Activated T-helper 1 cell treated with anti-CD3 and anti-CD28 coated beads, Interleukin-12 subunit alpha, Interleukin-12 subunit beta, Interleukin-2, Interleukin-4 antibody, amounts not matched to agents 30 ng/mL and 10 ng/mL and 1 ng/mL, durations not matched to agents 14 hours and 24 hours and 36 hours (primary cell): Measurements from ENCODE around the gene FKBP15. TPM values are rescaled to one million over a fixed set of nuclear protein-coding genes. Genes with fewer than 3 reads are reported as not detected.
"Not testable (repeated sequence)": the region's sequence is repeated elsewhere in the genome, so short reads cannot be mapped to it uniquely, and the experiment has no call there.

Experiments used
- DNase-seq: peaks from one replicate; pipeline ENCODE4 v3.0.0; 2021; ENCODE audit warnings: low spot score
- H3K27ac Mint-ChIP-seq: one replicate; pipeline ENCODE4 v1.8.0; 2021; ENCODE audit warnings: mild to moderate bottlenecking, mixed read lengths
- H3K27me3 Mint-ChIP-seq: one replicate; pipeline ENCODE4 v1.8.0; 2022; ENCODE audit warnings: mild to moderate bottlenecking, moderate library complexity, mixed read lengths; ENCODE audit not compliant: insufficient read depth
- H3K36me3 Mint-ChIP-seq: one replicate; pipeline ENCODE4 v1.8.0; 2021; ENCODE audit warnings: low read depth, mixed read lengths
- H3K4me1 Mint-ChIP-seq: one replicate; pipeline ENCODE4 v1.8.0; 2021; ENCODE audit warnings: low read depth, mixed read lengths
- H3K4me3 Mint-ChIP-seq: one replicate; pipeline ENCODE4 v1.8.0; 2021; ENCODE audit warnings: mild to moderate bottlenecking, moderate library complexity, mixed read lengths
- H3K9me3 Mint-ChIP-seq: one replicate; pipeline ENCODE4 v1.8.0; 2021; ENCODE audit warnings: mixed read lengths
- intact Hi-C: fragments of 100-400 bp; cut with micrococcal nuclease; formaldehyde crosslinking; loops from one replicate; pipeline ENCODE4 v1.15.1; 2024
- total RNA-seq: library from RNA; stranded (reverse); gene quantifications from 2 replicates; pipeline ENCODE4 v1.2.3, GENCODE V29; 2022

Gene FKBP15
- total RNA-seq, 1 donor from 2014 or later: 34.9 TPM

GRCh38 chr9:113148781-113149510 lies 72.1 kb downstream of the FKBP15 start:
- Mint-ChIP-seq H3K36me3 (no peaks in the 10 kb centered on the region), H3K9me3 (no peaks in the 10 kb centered on the region), H3K4me1 (peaks cover 19% of the 10 kb centered on the region), H3K27ac (no peak overlapping the region), H3K27me3 (peaks cover 20% of the 10 kb centered on the region), H3K4me3 (peak overlapping the region; percentile 25)
- intact Hi-C loops: no loop called here
- no peak for DNase-seq

- intact Hi-C loops: no loop called here
- Mint-ChIP-seq H3K27ac (no peak overlapping the region), H3K36me3 (no peaks in the 10 kb centered on the region), H3K4me3 (no peak overlapping the region), H3K9me3 (no peaks in the 10 kb centered on the region), H3K4me1 (peaks cover 19% of the 10 kb centered on the region), H3K27me3 (peaks cover 22% of the 10 kb centered on the region)
- DNase-seq: no peak
Observed at GRCh38 chr9:113148372-113148705, 72.7 kb downstream of the FKBP15 start.

DNA sequence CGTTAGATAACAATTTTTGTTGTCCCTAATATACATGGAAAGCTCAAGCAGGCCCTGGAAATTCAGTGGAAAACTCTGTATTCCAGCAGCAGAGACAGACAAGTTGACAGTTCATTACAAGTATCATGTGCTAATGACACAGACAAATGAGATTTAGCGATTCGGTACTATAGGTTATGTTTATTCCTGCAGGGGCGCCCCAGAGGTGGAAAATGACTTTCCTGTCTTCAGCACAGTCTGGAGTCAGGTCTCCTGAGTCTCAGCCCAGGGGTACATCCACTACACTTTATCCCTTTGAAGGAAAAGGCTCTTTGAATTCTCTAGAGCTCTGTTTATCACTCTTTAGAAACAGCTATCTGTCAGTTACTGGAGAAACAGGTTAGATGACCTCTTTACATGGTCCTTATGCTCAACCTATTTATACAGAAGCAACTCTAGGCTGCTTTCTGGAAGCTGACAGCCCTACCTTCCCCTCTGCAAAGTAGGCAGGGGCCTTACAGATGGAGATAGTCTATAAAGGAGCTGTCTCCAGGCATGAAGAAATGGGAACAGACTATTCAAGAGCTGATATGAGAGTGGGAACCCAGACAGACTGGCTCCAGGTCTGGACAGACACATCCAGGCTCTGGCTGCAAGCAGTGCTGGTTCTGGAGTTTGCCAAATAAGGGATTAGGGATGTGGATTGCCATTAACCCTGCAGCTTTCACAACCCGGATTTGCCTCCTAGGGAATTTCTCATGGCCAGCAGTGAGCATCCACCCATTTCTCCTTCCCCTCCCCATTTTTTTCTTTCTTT lies 77.4 kb downstream of the FKBP15 start:
- peaks cover 24% of the 10 kb centered on the region for H3K27me3 Mint-ChIP-seq
- no peak for DNase-seq
- H3K9me3 Mint-ChIP-seq: no peaks in the 10 kb centered on the region
- intact Hi-C loops: no loop called here
- H3K4me1 Mint-ChIP-seq: no peaks in the 10 kb centered on the region
- H3K4me3 Mint-ChIP-seq: no peak overlapping the region
- H3K27ac Mint-ChIP-seq: no peak overlapping the region
- no peaks in the 10 kb centered on the region for H3K36me3 Mint-ChIP-seq

GRCh38 chr9:113140896-113141295 lies 80.2 kb downstream of the FKBP15 start:
- peaks cover 18% of the 10 kb centered on the region for H3K27me3 Mint-ChIP-seq
- H3K36me3 Mint-ChIP-seq, H3K4me3 Mint-ChIP-seq, H3K27ac Mint-ChIP-seq, DNase-seq, H3K4me1 Mint-ChIP-seq, intact Hi-C loops, H3K9me3 Mint-ChIP-seq: not testable (repeated sequence)

DNA sequence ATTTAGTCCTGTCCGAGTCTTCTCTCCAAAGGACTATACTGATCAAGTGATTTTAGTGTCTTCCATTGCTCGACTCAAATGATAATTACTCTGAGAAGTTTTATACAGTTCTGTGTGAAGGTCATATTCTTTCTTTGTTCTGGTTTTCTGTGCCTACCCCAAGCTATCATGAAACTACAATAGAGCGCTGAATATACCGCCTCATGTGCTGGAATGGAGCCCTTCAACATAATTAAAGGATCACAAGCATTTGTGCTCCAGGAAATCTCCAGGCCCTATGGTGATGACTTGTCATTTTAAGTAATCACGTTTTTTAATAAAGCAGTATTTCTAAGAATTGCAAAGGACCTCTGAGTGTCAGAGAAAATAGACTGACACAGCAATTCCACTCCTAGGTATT lies 81.1 kb downstream of the FKBP15 start:
- H3K27me3 Mint-ChIP-seq: peaks cover 13% of the 10 kb centered on the region
- no peak overlapping the region for H3K4me3 Mint-ChIP-seq
- intact Hi-C loops: no loop called here
- H3K9me3 Mint-ChIP-seq: no peaks in the 10 kb centered on the region
- H3K27ac Mint-ChIP-seq: no peak overlapping the region
- H3K36me3 Mint-ChIP-seq: no peaks in the 10 kb centered on the region
- no peaks in the 10 kb centered on the region for H3K4me1 Mint-ChIP-seq
- DNase-seq: no peak

DNA sequence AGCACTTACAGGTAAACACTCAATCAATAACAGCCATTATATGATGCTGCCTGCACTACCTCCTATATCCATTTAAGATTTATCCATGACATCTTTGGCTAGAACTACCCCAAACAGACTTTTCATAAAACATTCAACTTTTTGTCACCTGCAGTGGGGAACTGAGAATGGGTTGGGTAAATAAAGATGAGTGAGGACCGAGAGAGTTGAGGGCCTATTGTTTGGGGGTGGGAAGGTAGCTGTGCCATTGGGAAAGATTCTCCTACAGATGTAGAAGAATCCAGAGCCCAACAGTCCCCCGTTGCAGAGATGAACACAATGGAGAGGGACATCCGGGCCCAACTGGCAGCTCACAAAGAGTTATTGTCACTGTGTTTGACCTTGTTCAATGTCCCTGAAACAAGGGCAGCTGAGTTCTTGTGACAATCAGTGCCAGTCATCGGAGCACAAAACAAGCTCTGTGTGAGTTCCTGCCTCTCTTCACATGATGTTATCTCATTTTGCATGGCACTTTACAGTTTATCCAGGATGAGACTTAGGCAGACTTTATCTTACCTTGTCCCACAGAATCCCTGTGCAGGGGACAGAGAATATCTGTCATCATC lies 81.8 kb downstream of the FKBP15 start:
- H3K9me3 Mint-ChIP-seq: no peaks in the 10 kb centered on the region
- no peak overlapping the region for H3K4me3 Mint-ChIP-seq
- no peaks in the 10 kb centered on the region for H3K4me1 Mint-ChIP-seq
- intact Hi-C loops: no loop called here
- H3K27me3 Mint-ChIP-seq: peaks cover 13% of the 10 kb centered on the region
- H3K36me3 Mint-ChIP-seq: no peaks in the 10 kb centered on the region
- no peak for DNase-seq
- no peak overlapping the region for H3K27ac Mint-ChIP-seq

DNA sequence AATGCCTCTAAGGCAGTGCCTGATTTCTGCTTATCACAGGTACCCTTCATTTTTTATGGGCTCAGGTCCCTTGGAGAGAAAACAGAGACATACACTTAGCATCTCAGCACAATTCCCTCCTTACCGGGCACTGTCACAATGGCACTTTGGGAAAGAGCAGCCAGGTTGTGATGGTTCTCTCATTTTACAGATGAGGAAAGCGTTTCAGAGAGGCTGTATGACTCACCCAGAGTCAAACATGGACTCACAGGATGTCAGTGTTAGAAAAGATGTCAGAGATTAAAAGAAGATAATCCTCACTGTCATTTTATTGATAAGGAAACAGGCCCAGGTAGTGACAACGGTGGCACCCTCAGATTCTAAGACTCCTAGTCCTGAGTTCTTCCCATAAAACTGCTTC lies 82.3 kb downstream of the FKBP15 start:
- H3K36me3 Mint-ChIP-seq: no peaks in the 10 kb centered on the region
- no peaks in the 10 kb centered on the region for H3K9me3 Mint-ChIP-seq
- no peak overlapping the region for H3K27ac Mint-ChIP-seq
- no peak overlapping the region for H3K4me3 Mint-ChIP-seq
- intact Hi-C loops: no loop called here
- peaks cover 13% of the 10 kb centered on the region for H3K27me3 Mint-ChIP-seq
- DNase-seq: no peak
- H3K4me1 Mint-ChIP-seq: no peaks in the 10 kb centered on the region

DNA sequence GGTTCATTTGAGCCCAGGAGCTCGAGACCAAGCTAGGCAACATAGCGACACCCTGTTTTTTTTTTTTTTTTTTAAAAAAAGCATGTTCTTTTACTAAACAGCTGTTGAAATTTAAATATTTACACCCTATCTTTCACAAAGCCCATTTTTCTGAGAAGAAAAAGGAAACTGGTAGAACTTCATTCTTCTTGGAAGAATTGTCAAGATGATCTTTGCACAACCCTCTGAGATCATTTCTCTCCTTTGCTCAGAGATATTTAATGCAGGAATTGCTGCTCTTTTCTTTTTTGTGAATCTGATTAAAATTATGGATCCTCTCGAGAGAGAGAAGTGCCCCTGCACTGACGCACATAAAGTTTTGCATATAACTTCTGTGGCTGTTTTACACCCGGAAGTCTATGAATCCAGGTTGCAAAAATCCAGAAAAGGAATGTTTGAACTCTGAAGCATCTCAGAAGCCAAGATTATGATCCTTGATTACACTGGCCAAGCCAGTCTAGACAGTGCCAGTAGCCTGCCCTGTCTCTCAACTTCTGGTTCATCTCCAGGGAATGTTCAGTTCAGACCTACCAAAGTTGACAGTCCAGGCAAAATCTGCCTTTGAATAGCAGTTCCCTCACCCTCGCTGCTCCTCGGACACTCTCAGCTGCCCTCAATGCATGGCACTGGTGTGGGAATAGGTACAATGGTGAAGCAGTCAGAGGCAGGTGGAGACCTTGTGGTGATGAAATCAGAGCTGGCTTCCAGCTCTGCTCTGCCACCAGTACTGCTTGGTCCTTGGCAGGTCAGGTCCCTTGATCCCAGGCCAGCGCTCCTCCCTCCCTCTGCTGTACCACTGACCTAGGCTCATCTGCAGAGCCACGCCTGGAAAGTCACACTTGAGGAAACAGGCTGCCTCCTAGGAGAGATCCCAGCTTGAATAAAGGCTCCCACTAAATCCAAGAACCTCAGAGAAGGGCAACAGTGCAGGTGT lies 83.6 kb downstream of the FKBP15 start:
- Mint-ChIP-seq H3K4me1 (no peaks in the 10 kb centered on the region), H3K9me3 (no peaks in the 10 kb centered on the region), H3K36me3 (no peaks in the 10 kb centered on the region), H3K27ac (no peak overlapping the region), H3K4me3 (no peak overlapping the region), H3K27me3 (peaks cover 8% of the 10 kb centered on the region)
- intact Hi-C loops: no loop called here
- DNase-seq: no peak

DNA sequence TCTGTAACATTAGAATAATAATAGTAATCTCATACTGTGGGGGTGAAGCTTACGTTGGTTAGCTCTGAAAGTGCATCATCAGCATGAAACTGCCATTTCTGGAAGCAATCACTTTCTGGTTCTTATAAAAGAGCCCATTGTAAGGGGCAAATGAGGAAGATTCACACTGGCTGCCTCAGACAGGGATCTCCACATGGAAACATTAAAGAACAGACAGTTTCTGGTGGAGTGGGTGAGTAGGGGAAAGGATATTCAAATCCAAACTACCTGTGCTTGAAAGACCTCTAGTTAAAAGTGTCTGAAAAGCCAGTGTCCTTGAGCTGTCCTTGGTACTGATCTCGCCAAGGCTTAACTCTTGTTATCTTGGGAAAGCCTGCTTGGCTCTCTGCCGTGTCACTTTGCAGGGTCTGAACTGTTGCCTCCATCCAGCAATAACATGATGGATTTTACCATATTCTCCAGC lies 89.4 kb downstream of the FKBP15 start:
- no peak for DNase-seq
- Mint-ChIP-seq H3K4me1 (no peaks in the 10 kb centered on the region), H3K27ac (no peak overlapping the region), H3K4me3 (no peak overlapping the region), H3K36me3 (no peaks in the 10 kb centered on the region), H3K9me3 (no peaks in the 10 kb centered on the region), H3K27me3 (peaks cover 9% of the 10 kb centered on the region)
- intact Hi-C loops: no loop called here

DNA sequence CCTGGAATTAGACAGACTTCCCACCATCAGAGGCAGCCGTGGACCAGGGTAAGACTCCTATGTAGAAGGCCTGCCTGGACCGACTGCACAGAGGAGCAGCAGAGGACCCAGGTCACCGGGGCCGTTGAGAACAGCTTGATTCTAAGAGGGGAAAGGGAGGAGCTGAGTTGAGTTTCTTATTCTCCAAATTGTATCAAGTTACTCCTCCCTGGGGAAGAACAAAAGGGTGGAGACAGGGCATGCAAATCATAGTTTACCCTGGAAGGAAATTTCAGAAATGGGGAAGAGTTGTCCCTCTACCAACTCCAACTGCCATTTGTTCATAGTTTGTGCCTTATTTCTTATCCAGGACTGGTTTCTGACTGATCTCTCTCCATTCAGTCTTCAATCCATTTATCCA lies 91.2 kb downstream of the FKBP15 start:
- intact Hi-C loops: no loop called here
- Mint-ChIP-seq H3K4me3 (no peak overlapping the region), H3K9me3 (no peaks in the 10 kb centered on the region), H3K4me1 (no peaks in the 10 kb centered on the region), H3K27me3 (peaks cover 12% of the 10 kb centered on the region), H3K27ac (no peak overlapping the region), H3K36me3 (no peaks in the 10 kb centered on the region)
- DNase-seq: no peak

GRCh38 chr9:113129466-113129865 lies 91.6 kb downstream of the FKBP15 start:
- H3K27ac Mint-ChIP-seq: no peak overlapping the region
- no peaks in the 10 kb centered on the region for H3K9me3 Mint-ChIP-seq
- no peaks in the 10 kb centered on the region for H3K4me1 Mint-ChIP-seq
- no peaks in the 10 kb centered on the region for H3K36me3 Mint-ChIP-seq
- H3K4me3 Mint-ChIP-seq: no peak overlapping the region
- DNase-seq: no peak
- intact Hi-C loops: no loop called here
- peaks cover 10% of the 10 kb centered on the region for H3K27me3 Mint-ChIP-seq

DNA sequence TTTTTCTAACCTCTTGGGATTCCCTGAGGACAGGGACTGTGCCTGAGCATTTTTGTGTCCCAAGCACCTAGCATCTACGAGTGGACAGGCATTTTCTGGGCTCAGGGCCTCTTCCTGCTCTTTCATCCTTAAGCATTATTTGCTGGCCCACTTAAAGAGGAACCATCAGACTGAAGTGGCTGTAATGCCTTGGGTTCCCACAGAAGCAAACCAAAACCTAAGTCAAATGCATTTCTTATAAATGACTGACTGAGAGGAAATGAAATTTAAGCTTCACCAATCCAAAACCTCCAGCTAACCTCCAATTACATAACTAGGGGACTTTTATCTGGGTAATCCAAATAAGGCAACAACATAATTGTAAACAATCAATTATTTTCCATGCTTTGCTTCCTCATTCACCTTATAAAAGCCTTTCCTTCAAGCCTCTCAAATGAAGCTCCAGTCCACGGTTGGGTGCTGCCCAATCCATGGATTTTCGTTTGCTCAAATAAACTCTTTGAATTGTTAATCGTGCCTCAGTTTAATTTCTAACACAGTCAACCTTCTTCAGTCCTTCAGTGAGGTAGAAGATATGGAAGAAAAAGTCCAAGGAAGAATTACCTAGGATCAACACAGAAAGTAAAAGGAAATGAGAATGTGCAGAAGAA lies 95.6 kb downstream of the FKBP15 start:
- Mint-ChIP-seq H3K9me3 (no peaks in the 10 kb centered on the region), H3K27me3 (peaks cover 10% of the 10 kb centered on the region), H3K27ac (no peak overlapping the region), H3K4me1 (no peaks in the 10 kb centered on the region), H3K4me3 (no peak overlapping the region), H3K36me3 (no peaks in the 10 kb centered on the region)
- no peak for DNase-seq
- intact Hi-C loops: no loop called here
